Measurements from ENCODE around the gene SIRT3. TPM values are rescaled to one million over a fixed set of nuclear protein-coding genes. Genes with fewer than 3 reads are reported as not detected.

SIRT3 gene
- total RNA-seq: 5.8 and 7.9 TPM in 2 replicates

GRCh38 chr11:235997-236773 lies at the start of gene SIRT3:
Gene SIRT3 (minus strand): TSS chr11:236342. CDS start chr11:236328, 14 bp downstream.

GRCh38 chr11:278001-278951 lies 42.1 kb upstream of the SIRT3 start, which contains the start of gene NLRP6:
Gene NLRP6 (plus strand): TSS chr11:278407. CDS start chr11:278570, 163 bp downstream.

GRCh38 chr11:236774-237767 lies 929 bp upstream of the SIRT3 start, which contains the start of gene PSMD13:
Gene PSMD13 (plus strand): TSS chr11:236976. CDS start chr11:237050, 74 bp downstream.

GRCh38 chr11:207208-207862 lies 28.8 kb downstream of the SIRT3 start, which contains the start of the genes BET1L and RIC8A:
Gene BET1L (minus strand): TSS chr11:207399. CDS start chr11:207321, 78 bp downstream.
Gene RIC8A (plus strand): TSS chr11:207708. CDS start chr11:208855, 1,147 bp downstream.

GRCh38 chr11:192674-193128 lies 43.4 kb downstream of the SIRT3 start, which contains the start of gene SCGB1C1:
Gene SCGB1C1 (plus strand): TSS chr11:193078. CDS start chr11:193100, 22 bp downstream.

Other genes starting within 250 kb of the SIRT3 start
- gene SCGB1C1, start 43.3 kb downstream of the SIRT3 start, total RNA-seq: not detected in 2 replicates
- gene BET1L, start 28.9 kb downstream of the SIRT3 start, total RNA-seq: 8.6 and 18.3 TPM in 2 replicates
- gene RIC8A, start 28.6 kb downstream of the SIRT3 start, total RNA-seq: 144 and 223 TPM in 2 replicates
- gene PSMD13, start 634 bp upstream of the SIRT3 start, total RNA-seq: 168 and 170 TPM in 2 replicates
- gene NLRP6, start 42.1 kb upstream of the SIRT3 start, total RNA-seq: not detected in 2 replicates
- 9.1 and 19.9 TPM in 2 replicates for gene PGGHG, start 52.8 kb upstream of the SIRT3 start, total RNA-seq
- gene IFITM5, start 63.2 kb upstream of the SIRT3 start, total RNA-seq: not detected in 2 replicates
- 82.6 and 114 TPM in 2 replicates for gene IFITM2, start 71.5 kb upstream of the SIRT3 start, total RNA-seq
- 4.1 and 31.7 TPM in 2 replicates for gene IFITM1, start 77.7 kb upstream of the SIRT3 start, total RNA-seq
- gene IFITM3, start 84.5 kb upstream of the SIRT3 start, total RNA-seq: 44.7 and 77.2 TPM in 2 replicates
- 0.16 and 2.3 TPM in 2 replicates for gene B4GALNT4, start 133.2 kb upstream of the SIRT3 start, total RNA-seq
- 0.06 and 0.16 TPM in 2 replicates for gene PKP3, start 157.9 kb upstream of the SIRT3 start, total RNA-seq
- 32.1 and 42.6 TPM in 2 replicates for gene SIGIRR, start 178.7 kb upstream of the SIRT3 start, total RNA-seq
- 0.32 and 5.7 TPM in 2 replicates for gene ANO9, start 205.7 kb upstream of the SIRT3 start, total RNA-seq
- 22.2 and 37.3 TPM in 2 replicates for gene PTDSS2, start 213.9 kb upstream of the SIRT3 start, total RNA-seq

Measured in bladder microvascular endothelial cell (primary cell).